Stimulated activated CD4-positive, alpha-beta T cell treated with anti-CD3 and anti-CD28 coated beads, Interleukin-2, amount 100 ng/mL, for 4 hours (primary cell): ENCODE results near the gene CDC6.

Source experiments
- DNase-seq: peaks from one replicate; pipeline ENCODE4 v3.0.0-alpha.2; 2020; ENCODE audit warnings: low read depth

CDC6 gene

GRCh38 chr17:40311575-40311974 is 23.9 kb downstream of the CDC6 start:
- no peak for DNase-seq

- DNase-seq = no peak
These were observed 24.6 kb downstream of the CDC6 start for GRCh38 chr17:40312131-40312731.

- DNase-seq = no peak
These were observed 25.4 kb downstream of the CDC6 start for GRCh38 chr17:40312893-40313667.

GRCh38 chr17:40313668-40314583 is 26.2 kb downstream of the CDC6 start:
- DNase-seq = no peak

DNA sequence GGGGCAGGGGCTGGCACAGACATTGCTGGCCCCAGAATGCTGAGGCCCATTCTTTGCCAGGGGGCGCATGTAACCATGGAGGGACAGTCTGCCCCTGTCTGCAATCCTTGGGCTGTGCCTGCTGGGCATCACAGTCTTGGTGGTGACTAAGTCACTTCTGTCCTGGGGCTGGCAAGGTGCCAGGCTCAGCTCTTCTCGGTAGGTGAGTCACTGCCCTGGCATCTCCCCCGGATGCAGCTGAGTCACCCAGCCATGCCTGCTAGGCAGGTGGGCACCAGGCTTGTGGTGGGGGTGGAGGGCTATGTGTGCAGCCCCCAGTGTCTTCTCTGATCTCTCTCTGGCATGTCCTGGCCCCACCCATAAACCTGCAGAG is 26.9 kb downstream of the CDC6 start:
- DNase-seq = peak; percentile 92

DNA sequence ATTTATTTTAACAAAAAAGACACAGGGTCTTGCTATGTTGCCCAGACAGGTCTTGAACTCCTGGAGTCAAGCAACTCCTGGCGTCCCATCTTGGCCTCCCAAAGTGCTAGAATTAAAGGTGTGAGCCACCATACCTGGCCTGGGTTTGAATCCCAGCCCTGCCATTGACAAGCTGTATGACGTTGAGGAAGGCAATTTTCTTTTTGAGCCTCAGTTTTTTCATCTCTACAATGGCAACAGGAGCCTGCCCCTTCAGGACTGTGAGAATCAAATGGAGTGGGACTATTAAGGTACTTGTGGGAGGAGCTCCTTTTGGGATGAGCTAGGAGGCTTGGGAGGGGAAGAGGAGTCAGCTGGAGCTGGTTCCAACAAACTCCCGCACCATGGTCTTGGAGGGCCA is 27.5 kb downstream of the CDC6 start:
- DNase-seq = no peak

GRCh38 chr17:40315678-40316570 is 28.2 kb downstream of the CDC6 start:
- DNase-seq = no peak

GRCh38 chr17:40316571-40317344 is 29.1 kb downstream of the CDC6 start:
- no peak for DNase-seq

DNA sequence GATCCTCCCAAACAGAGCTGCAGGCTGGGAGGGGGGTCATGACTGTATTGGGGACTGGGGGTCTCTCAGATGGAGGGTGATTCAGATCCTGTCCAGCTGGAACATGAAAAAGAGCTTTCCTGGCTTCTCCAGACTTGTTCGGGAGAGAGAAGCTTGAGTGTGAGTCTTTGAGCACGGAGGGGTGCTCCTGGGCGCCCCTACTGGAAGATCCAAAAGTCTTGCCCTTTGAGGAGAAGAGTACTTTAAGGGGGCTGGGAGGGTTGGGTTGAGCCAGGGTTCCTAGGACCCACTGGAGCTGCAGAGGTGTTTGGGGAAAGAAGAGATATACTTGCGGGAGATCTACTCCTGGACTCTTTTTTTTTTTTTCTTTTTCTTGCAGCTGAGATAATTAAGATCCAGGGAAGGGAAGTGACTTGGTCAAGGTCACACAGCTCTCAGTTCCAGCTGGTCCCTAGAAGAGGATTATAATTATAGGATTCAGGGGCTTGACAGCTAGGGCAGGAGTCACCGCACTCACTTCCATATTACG is 29.7 kb downstream of the CDC6 start:
- no peak for DNase-seq

GRCh38 chr17:40317880-40318829 is 30.5 kb downstream of the CDC6 start:
- DNase-seq = peak; percentile 87

DNA sequence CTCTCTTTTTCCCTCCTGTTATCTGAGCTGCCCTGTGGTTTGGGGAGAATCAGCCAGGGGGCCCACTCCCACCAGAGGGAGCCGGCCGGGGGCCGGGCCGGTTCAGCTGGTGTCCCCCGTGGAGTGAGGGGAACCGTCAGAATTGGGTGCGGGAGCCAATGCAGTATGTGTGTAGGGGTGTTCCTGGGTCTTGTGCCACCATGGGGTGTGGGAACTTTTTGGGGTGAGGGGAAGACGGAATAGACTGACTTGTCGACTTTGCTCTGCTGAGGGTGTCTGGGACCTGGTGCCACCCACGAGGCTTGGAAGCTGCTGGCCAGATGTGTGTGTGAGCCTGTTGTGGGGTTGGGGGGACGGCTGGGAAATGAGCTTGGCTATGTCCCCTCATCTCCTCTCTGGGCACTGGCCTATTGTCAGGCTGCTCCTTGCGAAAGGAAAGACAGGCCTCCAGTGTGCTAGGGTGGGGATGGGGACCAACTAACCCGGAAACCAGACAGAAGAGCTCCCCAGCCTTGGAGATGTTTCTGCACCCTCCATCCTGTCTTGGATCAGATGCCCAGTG is 31.2 kb downstream of the CDC6 start:
- no peak for DNase-seq

GRCh38 chr17:40319651-40320540 is 32.2 kb downstream of the CDC6 start:
- DNase-seq = peak; percentile 81

DNA sequence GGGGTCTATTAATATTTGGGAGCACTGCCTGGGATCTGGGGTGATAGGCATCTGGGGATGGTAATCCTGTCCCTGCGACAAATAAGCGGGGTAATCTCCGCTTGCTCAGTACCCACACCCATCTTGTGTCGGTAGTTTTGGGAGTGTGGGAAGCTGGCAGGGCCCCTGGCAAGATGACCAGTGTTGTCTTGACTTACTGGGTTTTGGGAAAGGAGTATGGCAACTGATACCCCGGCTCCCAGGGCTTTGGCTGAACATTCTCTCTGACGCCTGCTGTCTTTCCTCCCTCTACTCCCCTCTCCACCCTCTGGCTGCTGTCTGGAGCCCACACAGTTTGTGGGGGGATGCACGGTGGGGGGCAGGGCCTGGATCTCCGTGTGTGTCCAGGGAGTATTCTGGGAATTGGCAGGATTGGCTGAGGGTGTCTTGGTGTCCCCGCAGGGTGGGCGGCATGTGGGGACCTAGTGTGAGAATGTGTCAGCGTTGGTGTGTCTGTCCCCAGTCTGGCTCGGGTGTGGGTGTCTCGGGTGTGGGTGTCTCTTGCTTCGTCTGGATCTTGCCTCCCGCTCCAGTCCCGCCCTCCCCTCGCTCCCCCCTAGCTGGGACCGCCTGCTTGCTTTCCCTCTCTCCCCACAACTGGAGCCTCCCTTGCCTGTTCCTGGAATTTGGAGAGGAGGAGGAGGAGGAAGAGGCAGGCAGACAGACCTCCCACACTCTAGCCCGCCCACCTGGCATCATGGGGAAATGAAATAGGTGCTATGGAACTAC is 33.3 kb downstream of the CDC6 start:
- DNase-seq = no peak

GRCh38 chr17:40321524-40321929 is 33.8 kb downstream of the CDC6 start:
- DNase-seq = no peak

DNA sequence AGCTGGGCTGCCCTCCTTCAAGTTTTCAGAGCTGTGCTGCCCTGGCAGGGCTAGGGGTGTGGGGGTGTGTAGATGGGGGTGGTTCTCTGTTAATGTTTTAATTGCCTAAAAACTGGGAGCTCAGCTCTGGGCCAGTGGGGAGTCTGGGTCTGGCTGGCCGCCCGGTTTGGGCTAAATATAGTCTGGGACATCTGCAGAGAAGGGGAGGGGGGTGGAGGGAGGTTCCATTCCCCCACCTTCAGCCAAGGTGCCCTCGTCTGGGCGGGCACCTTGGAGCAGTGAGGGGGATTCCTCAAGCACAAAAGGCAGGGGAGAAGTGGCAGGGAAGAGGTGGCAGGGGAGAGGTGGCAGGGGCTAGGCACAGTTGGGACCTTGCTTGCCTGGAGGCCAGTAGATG is 34.3 kb downstream of the CDC6 start:
- no peak for DNase-seq

GRCh38 chr17:40322358-40323315 is 35.0 kb downstream of the CDC6 start:
- DNase-seq = peak; percentile 75
